Naive thymus-derived CD4-positive, alpha-beta T cell (primary cell): Measurements from ENCODE around the gene PNPLA5. TPM values are rescaled to one million over a fixed set of nuclear protein-coding genes. Genes with fewer than 3 reads are reported as not detected.

Experiments used
- ATAC-seq: fragments of 150-1000 bp; cut with Tn5 transposase; 2 replicates; pipeline ENCODE4 v1.10.0; 2021; ENCODE audit warnings: mild to moderate bottlenecking, moderate library complexity
- CTCF ChIA-PET: fragments of 350-600 bp; sonication (Branson Sonifier 250); formaldehyde crosslinking; loops from one replicate; lab custom pipeline; 2021; ENCODE audit warnings: antibody characterized with exemption; lab: Charles Lee
- POLR2A ChIA-PET: fragments of 350-600 bp; sonication (Branson Sonifier 250); formaldehyde crosslinking; loops from one replicate; lab custom pipeline; 2021; ENCODE audit warnings: antibody characterized with exemption, inconsistent platforms; lab: Charles Lee
- DNase-seq, 9 donors: peaks; one replicate each; pipeline versions ENCODE4 v3.0.0 to v3.0.0-alpha.2; 2020 to 2022; ENCODE audit warnings: mixed read lengths in 1 of 9
- H3K27ac ChIP-seq: one replicate; pipeline ENCODE4 v1.7.0; 2013; ENCODE audit warnings: mild to moderate bottlenecking, low read depth, low read length, moderate library complexity
- H3K27me3 ChIP-seq, 2 donors: one replicate each; pipeline ENCODE4 v1.7.0; 2013; ENCODE audit warnings: low read length in 2 of 2, mild to moderate bottlenecking in 2 of 2, moderate library complexity in 2 of 2; ENCODE audit not compliant: control insufficient read depth in 2 of 2, insufficient read depth in 2 of 2
- H3K36me3 ChIP-seq, 3 experiments: 1 replicate in 2 of 3; 2 replicates in 1 of 3; pipeline ENCODE4 v1.7.0; 2013; ENCODE audit warnings: low read length in 3 of 3, mild to moderate bottlenecking in 3 of 3, moderate library complexity in 1 of 3; ENCODE audit not compliant: insufficient read depth in 3 of 3, control insufficient read depth in 2 of 3
- H3K4me1 ChIP-seq, 2 donors: one replicate each; pipeline ENCODE4 v1.7.0; 2013; ENCODE audit warnings: low read length in 2 of 2, mild to moderate bottlenecking in 2 of 2, moderate library complexity in 1 of 2; ENCODE audit not compliant: control insufficient read depth in 2 of 2, insufficient read depth in 2 of 2
- H3K4me3 ChIP-seq: 2 replicates; pipeline ENCODE4 v1.7.0; 2013; ENCODE audit warnings: mild to moderate bottlenecking, low read length
- H3K9me3 ChIP-seq, 3 experiments: 1 replicate in 2 of 3; 2 replicates in 1 of 3; pipeline ENCODE4 v1.7.0; 2013; ENCODE audit warnings: low read length in 3 of 3; ENCODE audit not compliant: control insufficient read depth in 2 of 3
- H3K27ac Mint-ChIP-seq, 9 donors: one replicate each; pipeline ENCODE4 v1.8.0; 2020 to 2022; ENCODE audit warnings: mixed read lengths in 9 of 9, mild to moderate bottlenecking in 8 of 9, moderate library complexity in 5 of 9, inconsistent platforms in 2 of 9
- H3K27me3 Mint-ChIP-seq, 5 donors: one replicate each; pipeline ENCODE4 v1.8.0; 2021 to 2022; ENCODE audit warnings: mixed read lengths in 5 of 5, mild to moderate bottlenecking in 1 of 5
- H3K36me3 Mint-ChIP-seq, 5 donors: one replicate each; pipeline ENCODE4 v1.8.0; 2020 to 2022; ENCODE audit warnings: mixed read lengths in 5 of 5, mild to moderate bottlenecking in 3 of 5, inconsistent platforms in 1 of 5
- H3K4me1 Mint-ChIP-seq, 7 donors: one replicate each; pipeline ENCODE4 v1.8.0; 2020 to 2022; ENCODE audit warnings: mixed read lengths in 7 of 7, mild to moderate bottlenecking in 3 of 7, inconsistent platforms in 1 of 7
- H3K4me3 Mint-ChIP-seq, 10 donors: one replicate each; pipeline ENCODE4 v1.8.0; 2020 to 2022; ENCODE audit warnings: mild to moderate bottlenecking in 10 of 10, mixed read lengths in 10 of 10, moderate library complexity in 6 of 10, inconsistent platforms in 2 of 10
- H3K9me3 Mint-ChIP-seq, 11 donors: one replicate each; pipeline ENCODE4 v1.8.0; 2020 to 2022; ENCODE audit warnings: mixed read lengths in 11 of 11, mild to moderate bottlenecking in 4 of 11, inconsistent platforms in 1 of 11, moderate library complexity in 1 of 11
- intact Hi-C, 2 donors: fragments of 100-400 bp; cut with micrococcal nuclease; formaldehyde crosslinking; loops; one replicate each; pipeline ENCODE4 v1.15.1; 2023
- polyA plus RNA-seq, 2 donors: library from polyadenylated mRNA; unstranded; fragments of 300-500 nt; fragmentation: Illumina TruSeq; gene quantifications; one replicate each; pipeline ENCODE4 v1.2.3, GENCODE V29; 2021
- total RNA-seq, 6 experiments: library from RNA in 5 of 6; stranded (reverse) in 5 of 6; gene quantifications; 1 replicate in 5 of 6; 2 replicates in 1 of 6; pipeline ENCODE4 v1.2.3 and lab custom pipeline; 2021 to 2026

PNPLA5 gene
- total and polyA plus RNA-seq, 7 experiments from 2014 or later, result not detected

GRCh38 chr22:43884600-43885318 lies 7.1 kb downstream of the PNPLA5 start:
- intact Hi-C loops, result no loop called here
- peak in 3 of 9 donors; percentile 13 to 63 (median 20) for DNase-seq
- Mint-ChIP-seq H3K4me1 (peaks cover 0 to 4% (median 0%) of the 10 kb centered on the region in 7 donors), H3K4me3 (no peak overlapping the region), H3K9me3 (peaks cover 0 to 4% (median 0%) of the 10 kb centered on the region in 11 donors), H3K27me3 (peaks cover 10 to 49% (median 32%) of the 10 kb centered on the region in 5 donors), H3K27ac (no peak overlapping the region), H3K36me3 (no peaks in the 10 kb centered on the region)
- no peak for ATAC-seq
- H3K27me3 ChIP-seq, result no peaks in the 10 kb centered on the region
- ChIA-PET CTCF (interaction anchor here (0.8 kb wide), 1 partner anchor 688 kb away, joined by 3 read pairs; no protein-coding TSS in a partner anchor), POLR2A (no interaction called here)
- no peak overlapping the region for H3K27ac ChIP-seq
- H3K4me1 ChIP-seq, result no peaks in the 10 kb centered on the region
- H3K9me3 ChIP-seq, result no peaks in the 10 kb centered on the region
- no peak overlapping the region for H3K4me3 ChIP-seq
- no peaks in the 10 kb centered on the region for H3K36me3 ChIP-seq

GRCh38 chr22:43883719-43884415 lies 7.9 kb downstream of the PNPLA5 start:
- no peaks in the 10 kb centered on the region for H3K4me1 ChIP-seq
- H3K4me3 ChIP-seq, result no peak overlapping the region
- Mint-ChIP-seq H3K4me3 (no peak overlapping the region), H3K4me1 (peaks cover 0 to 4% (median 0%) of the 10 kb centered on the region in 7 donors), H3K27ac (no peak overlapping the region), H3K27me3 (peaks cover 7 to 47% (median 26%) of the 10 kb centered on the region in 5 donors), H3K9me3 (peaks cover 0 to 4% (median 0%) of the 10 kb centered on the region in 11 donors), H3K36me3 (no peaks in the 10 kb centered on the region)
- H3K27me3 ChIP-seq, result no peaks in the 10 kb centered on the region
- intact Hi-C loops, result loop anchor here (1.0 to 2.0 kb wide), 2 partner anchors 62 to 743 kb away; no protein-coding TSS in a partner anchor
- CTCF ChIA-PET, result no interaction called here
- ATAC-seq (no peak), DNase-seq (no peak)
- POLR2A ChIA-PET, result no interaction called here
- no peak overlapping the region for H3K27ac ChIP-seq
- H3K36me3 ChIP-seq, result no peaks in the 10 kb centered on the region
- H3K9me3 ChIP-seq, result no peaks in the 10 kb centered on the region

DNA sequence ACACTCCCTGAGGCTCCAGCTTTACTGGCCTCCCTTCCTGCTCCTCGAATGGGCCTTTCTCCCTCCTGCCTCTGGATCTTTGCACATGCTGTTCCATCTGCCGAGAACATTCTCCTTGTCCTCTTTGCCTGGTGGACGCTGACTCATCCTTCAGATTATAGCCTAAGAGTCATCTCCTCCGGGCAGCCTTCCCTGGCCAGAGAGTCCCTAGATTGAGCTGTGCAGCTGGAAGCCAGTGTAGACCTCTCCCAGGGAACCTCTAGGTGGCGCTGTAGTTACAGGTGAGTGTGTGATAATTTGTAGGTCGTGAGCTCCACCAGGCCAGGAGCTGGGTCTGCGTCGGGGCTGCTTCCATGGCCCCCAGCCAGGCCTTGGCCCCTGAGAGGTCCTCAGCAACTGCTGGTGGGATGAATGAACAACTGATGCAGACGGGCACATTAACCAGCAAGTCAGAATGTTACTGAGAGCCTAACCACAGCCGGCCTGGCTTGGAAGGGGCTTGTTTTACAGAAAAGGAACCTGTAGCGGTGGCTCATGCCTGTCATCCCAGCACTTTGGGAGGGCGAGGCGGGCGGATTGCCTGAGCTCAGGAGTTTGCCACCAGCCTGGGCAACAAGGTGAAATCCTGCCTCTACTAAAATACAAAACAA lies 8.7 kb downstream of the PNPLA5 start:
- peak in 7 of 9 donors; percentile 25 to 54 (median 28) for DNase-seq
- Histone ChIP-seq H3K9me3 (no peaks in the 10 kb centered on the region), H3K27ac (no peak overlapping the region), H3K36me3 (no peaks in the 10 kb centered on the region), H3K4me1 (no peaks in the 10 kb centered on the region), H3K27me3 (peaks cover 0 to 3% of the 10 kb centered on the region in 2 donors), H3K4me3 (no peak overlapping the region)
- peak; percentile 53 for ATAC-seq
- ChIA-PET POLR2A (no interaction called here), CTCF (no interaction called here)
- Mint-ChIP-seq H3K4me1 (peaks cover 0 to 4% (median 0%) of the 10 kb centered on the region in 7 donors), H3K27ac (no peak overlapping the region), H3K9me3 (peaks cover 0 to 4% (median 0%) of the 10 kb centered on the region in 11 donors), H3K4me3 (no peak overlapping the region), H3K27me3 (peaks cover 3 to 44% (median 24%) of the 10 kb centered on the region in 5 donors), H3K36me3 (no peaks in the 10 kb centered on the region)
- intact Hi-C loops, result loop anchor here (1.0 to 2.0 kb wide), 2 partner anchors 63 to 744 kb away; no protein-coding TSS in a partner anchor

GRCh38 chr22:43882122-43882767 lies 9.6 kb downstream of the PNPLA5 start:
- peaks cover 0 to 4% (median 0%) of the 10 kb centered on the region in 11 donors for H3K9me3 Mint-ChIP-seq
- Histone ChIP-seq H3K27ac (no peak overlapping the region), H3K27me3 (peaks cover 0 to 3% of the 10 kb centered on the region in 2 donors), H3K4me1 (no peaks in the 10 kb centered on the region), H3K4me3 (no peak overlapping the region), H3K9me3 (no peaks in the 10 kb centered on the region), H3K36me3 (no peaks in the 10 kb centered on the region)
- ChIA-PET POLR2A (no interaction called here), CTCF (no interaction called here)
- ATAC-seq (no peak), DNase-seq (no peak)
- H3K4me1 Mint-ChIP-seq, result peaks cover 0 to 4% (median 0%) of the 10 kb centered on the region in 7 donors
- H3K36me3 Mint-ChIP-seq, result no peaks in the 10 kb centered on the region
- intact Hi-C loops, result loop anchor here (2.0 kb wide), 1 partner anchor 745 kb away; no protein-coding TSS in a partner anchor
- H3K27me3 Mint-ChIP-seq, result peaks cover 0 to 47% (median 23%) of the 10 kb centered on the region in 5 donors
- no peak overlapping the region for H3K27ac Mint-ChIP-seq
- H3K4me3 Mint-ChIP-seq, result no peak overlapping the region

DNA sequence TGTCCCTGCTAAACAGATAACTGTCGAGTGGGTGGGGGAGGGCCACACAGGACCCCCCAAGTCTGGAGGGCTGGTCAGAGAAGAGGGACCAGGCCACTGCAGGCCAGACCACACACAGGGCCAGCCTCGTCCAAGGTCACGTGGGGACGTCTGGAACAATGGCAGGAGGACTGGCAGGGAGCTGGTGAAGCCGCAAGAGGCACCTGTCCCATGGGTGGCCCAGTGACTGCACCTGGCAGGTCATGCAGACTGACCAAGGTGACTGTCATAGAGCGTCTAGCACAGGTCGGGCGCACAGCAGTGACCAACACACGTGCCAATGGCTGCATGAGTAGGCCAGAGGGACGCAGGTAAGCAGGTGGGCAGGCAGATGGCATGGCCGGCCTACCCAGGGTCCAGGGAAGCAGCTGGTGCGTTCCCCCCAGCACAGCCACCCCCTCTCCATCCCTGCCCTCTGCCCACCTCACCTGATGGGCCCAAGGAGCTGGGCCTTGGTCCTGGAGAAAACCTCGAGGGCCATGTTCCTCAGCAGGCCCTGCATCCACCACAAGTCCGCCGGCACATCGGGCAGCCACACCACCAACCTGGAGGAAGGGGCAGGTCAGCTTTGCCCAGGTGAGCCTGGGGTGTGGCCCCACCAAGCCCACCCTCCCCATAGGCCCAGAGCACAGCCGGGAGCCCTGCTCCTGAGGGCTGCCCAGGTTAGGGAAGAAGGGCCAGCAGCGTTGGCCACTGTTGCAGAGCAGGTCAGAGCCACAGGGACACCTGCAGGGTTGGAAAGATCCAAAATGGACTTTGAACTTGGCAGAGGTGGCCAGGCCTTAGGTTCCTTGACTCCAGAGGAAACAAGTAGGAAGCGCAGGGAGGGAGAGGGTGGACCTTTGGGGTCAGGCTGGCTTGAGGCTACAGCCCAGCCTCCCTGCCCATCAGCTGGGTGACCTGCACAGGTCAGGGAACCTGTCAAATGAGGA lies 10.4 kb downstream of the PNPLA5 start:
- H3K27me3 ChIP-seq, result peaks cover 0 to 3% of the 10 kb centered on the region in 2 donors
- H3K4me1 ChIP-seq, result no peaks in the 10 kb centered on the region
- no peak overlapping the region for H3K27ac ChIP-seq
- H3K4me3 Mint-ChIP-seq, result no peak overlapping the region
- H3K9me3 ChIP-seq, result no peaks in the 10 kb centered on the region
- H3K9me3 Mint-ChIP-seq, result peaks cover 0 to 4% (median 0%) of the 10 kb centered on the region in 11 donors
- no peak for ATAC-seq
- POLR2A ChIA-PET, result no interaction called here
- DNase-seq, result no peak
- no peak overlapping the region for H3K27ac Mint-ChIP-seq
- no peaks in the 10 kb centered on the region for H3K36me3 ChIP-seq
- peaks cover 0 to 39% (median 20%) of the 10 kb centered on the region in 5 donors for H3K27me3 Mint-ChIP-seq
- peaks cover 0 to 4% (median 0%) of the 10 kb centered on the region in 7 donors for H3K4me1 Mint-ChIP-seq
- H3K4me3 ChIP-seq, result no peak overlapping the region
- intact Hi-C loops, result loop anchor here (2.0 kb wide), 1 partner anchor 745 kb away; no protein-coding TSS in a partner anchor
- CTCF ChIA-PET, result no interaction called here
- H3K36me3 Mint-ChIP-seq, result no peaks in the 10 kb centered on the region
